Endodermal cell (in vitro differentiated cells): ENCODE results near the gene CHD5. TPM values are rescaled to one million over a fixed set of nuclear protein-coding genes. Genes with fewer than 3 reads are reported as not detected.

Experiments
- DNase-seq: peaks from one replicate; pipeline ENCODE4 v3.0.0-alpha.2; 2017
- H3K27ac ChIP-seq: 2 replicates; pipeline ENCODE4 v1.5.1; 2013; ENCODE audit warnings: mild to moderate bottlenecking, low read depth, low read length, moderate library complexity
- H3K27me3 ChIP-seq: 2 replicates; pipeline ENCODE4 v1.6.1; 2013; ENCODE audit warnings: mild to moderate bottlenecking, low read length, moderate library complexity; ENCODE audit not compliant: insufficient read depth, control insufficient read depth, poor library complexity, severe bottlenecking
- H3K36me3 ChIP-seq: 2 replicates; pipeline ENCODE4 v1.7.0; 2013; ENCODE audit warnings: mild to moderate bottlenecking, low read length, moderate library complexity; ENCODE audit not compliant: control insufficient read depth, insufficient read depth
- H3K4me1 ChIP-seq: one replicate; pipeline ENCODE4 v1.7.0; 2013; ENCODE audit warnings: low read length; ENCODE audit not compliant: control insufficient read depth, insufficient read depth
- H3K4me3 ChIP-seq: 2 replicates; pipeline ENCODE4 v1.5.1; 2013; ENCODE audit warnings: mild to moderate bottlenecking, low read length, moderate library complexity
- H3K9ac ChIP-seq: 2 replicates; pipeline ENCODE4 v1.6.1; 2013; ENCODE audit warnings: mild to moderate bottlenecking, low read length, moderate library complexity; ENCODE audit not compliant: poor library complexity, severe bottlenecking; ENCODE audit errors: extremely low read depth
- H3K9me3 ChIP-seq: 2 replicates; pipeline ENCODE4 v1.6.1; 2013; ENCODE audit warnings: mild to moderate bottlenecking, low read length, moderate library complexity; ENCODE audit not compliant: control insufficient read depth
- H3K27ac Mint-ChIP-seq: 2 replicates; pipeline ENCODE4 v1.8.0; 2020; ENCODE audit warnings: mixed read lengths
- H3K27me3 Mint-ChIP-seq: 2 replicates; pipeline ENCODE4 v1.8.0; 2021; ENCODE audit warnings: mild to moderate bottlenecking, mixed read lengths; ENCODE audit not compliant: insufficient read depth
- H3K36me3 Mint-ChIP-seq: 2 replicates; pipeline ENCODE4 v1.8.0; 2020; ENCODE audit warnings: low read depth, mixed read lengths
- H3K4me1 Mint-ChIP-seq: 2 replicates; pipeline ENCODE4 v1.8.0; 2020; ENCODE audit warnings: mixed read lengths
- H3K4me3 Mint-ChIP-seq: 2 replicates; pipeline ENCODE4 v1.8.0; 2020; ENCODE audit warnings: mild to moderate bottlenecking, moderate library complexity, mixed read lengths
- H3K9me3 Mint-ChIP-seq: 2 replicates; pipeline ENCODE4 v1.8.0; 2020; ENCODE audit warnings: mild to moderate bottlenecking, mixed read lengths
- WGBS, 2 experiments: methylation state at CpG; one replicate each; pipeline versions ENCODE4 v1.1.5 to v1.1.7; 2013; ENCODE audit warnings: missing lambda C conversion rate in 2 of 2, mixed read lengths in 1 of 2; ENCODE audit not compliant: insufficient coverage in 1 of 2, insufficient read length in 1 of 2; 5-methylcytosine and 5-hydroxymethylcytosine counted together
- total RNA-seq, 2 donors: library from RNA; stranded (reverse); fragmentation: NEBNext Ultra II Directional in 1 of 2; extraction: Animal tissue kit (Norgen Biotek cat#: 25700) in 1 of 2; gene quantifications; 2 replicates in 1 of 2; 3 replicates in 1 of 2; pipeline ENCODE4 v1.2.1, GENCODE V29; 2021
- TF ChIP-seq, protein P1 (sequence below): fragments of 200-600 bp; sonication (generic); conservative IDR thresholded peaks from 2 replicates; pipeline ENCODE4 v1.5.0; 2021; ENCODE audit warnings: antibody characterized with exemption, mild to moderate bottlenecking

Gene CHD5
- total RNA-seq, 2 donors from 2014 or later = 0.40 to 0.69 TPM

DNA sequence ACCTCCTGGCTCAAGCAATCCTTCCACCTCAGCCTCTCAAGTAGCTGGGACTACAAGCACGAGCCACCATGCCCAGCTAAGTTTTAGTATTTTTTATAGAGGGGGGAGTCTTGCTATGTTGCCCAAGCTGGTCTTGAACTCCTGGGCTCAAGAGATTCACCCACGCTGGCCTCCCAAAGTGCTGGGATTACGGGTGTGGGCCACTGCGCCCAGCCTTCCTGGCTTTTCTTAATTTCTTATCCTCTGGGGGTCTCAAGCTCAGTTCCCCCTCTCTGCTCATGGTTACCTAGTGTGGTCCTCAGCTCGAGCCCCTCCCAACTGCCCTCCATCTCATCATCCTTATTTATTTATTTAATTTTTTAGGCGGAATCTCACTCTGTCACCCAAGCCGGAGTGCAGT lies 22.1 kb upstream of the CHD5 start:
- Histone ChIP-seq H3K27me3 (peaks cover 19% of the 10 kb centered on the region), H3K36me3 (peaks cover 5% of the 10 kb centered on the region), H3K4me1 (no peaks in the 10 kb centered on the region), H3K9me3 (no peaks in the 10 kb centered on the region), H3K4me3 (no peak overlapping the region), H3K9ac (no peak overlapping the region), H3K27ac (no peak overlapping the region)
- Mint-ChIP-seq H3K36me3 (peaks cover 7% of the 10 kb centered on the region), H3K4me1 (peaks cover 25% of the 10 kb centered on the region), H3K27ac (no peak overlapping the region), H3K27me3 (peaks cover 18% of the 10 kb centered on the region), H3K9me3 (no peaks in the 10 kb centered on the region), H3K4me3 (no peak overlapping the region)
- WGBS, 2 experiments = 96 to 97% methylated on average over 6 to 7 of the region's 7 CpGs
- DNase-seq = no peak
- TF ChIP-seq, protein P1, sequence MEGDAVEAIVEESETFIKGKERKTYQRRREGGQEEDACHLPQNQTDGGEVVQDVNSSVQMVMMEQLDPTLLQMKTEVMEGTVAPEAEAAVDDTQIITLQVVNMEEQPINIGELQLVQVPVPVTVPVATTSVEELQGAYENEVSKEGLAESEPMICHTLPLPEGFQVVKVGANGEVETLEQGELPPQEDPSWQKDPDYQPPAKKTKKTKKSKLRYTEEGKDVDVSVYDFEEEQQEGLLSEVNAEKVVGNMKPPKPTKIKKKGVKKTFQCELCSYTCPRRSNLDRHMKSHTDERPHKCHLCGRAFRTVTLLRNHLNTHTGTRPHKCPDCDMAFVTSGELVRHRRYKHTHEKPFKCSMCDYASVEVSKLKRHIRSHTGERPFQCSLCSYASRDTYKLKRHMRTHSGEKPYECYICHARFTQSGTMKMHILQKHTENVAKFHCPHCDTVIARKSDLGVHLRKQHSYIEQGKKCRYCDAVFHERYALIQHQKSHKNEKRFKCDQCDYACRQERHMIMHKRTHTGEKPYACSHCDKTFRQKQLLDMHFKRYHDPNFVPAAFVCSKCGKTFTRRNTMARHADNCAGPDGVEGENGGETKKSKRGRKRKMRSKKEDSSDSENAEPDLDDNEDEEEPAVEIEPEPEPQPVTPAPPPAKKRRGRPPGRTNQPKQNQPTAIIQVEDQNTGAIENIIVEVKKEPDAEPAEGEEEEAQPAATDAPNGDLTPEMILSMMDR = no peak

DNA sequence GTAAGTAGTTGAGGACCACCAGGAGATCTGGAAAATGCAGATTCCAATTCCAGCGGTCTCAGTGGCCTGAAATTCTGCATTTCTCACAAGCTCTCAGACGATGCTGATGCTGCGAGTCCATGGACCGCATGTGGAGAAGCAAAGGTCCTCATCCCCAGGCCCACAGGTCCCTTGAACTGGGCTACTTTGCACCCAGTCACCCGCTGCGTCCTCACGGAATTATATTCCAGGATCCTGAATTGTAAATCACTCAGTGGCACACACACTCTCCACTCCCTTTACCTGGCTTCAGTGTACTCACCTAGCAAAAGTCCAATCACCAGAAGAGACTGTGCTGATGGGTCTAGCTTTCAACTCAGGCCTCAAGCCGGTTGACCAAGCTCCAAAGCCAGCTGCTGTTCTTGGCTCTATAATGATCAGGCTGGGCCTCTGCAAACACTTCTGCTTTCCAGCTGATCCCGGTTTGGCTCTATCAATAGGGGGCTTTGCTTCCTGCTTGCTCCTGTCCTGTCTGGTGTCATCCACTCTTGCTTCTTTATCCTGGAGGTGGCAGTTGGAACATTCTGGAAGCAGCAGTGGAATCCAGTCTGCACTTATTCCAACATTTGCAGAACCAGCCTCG lies 20.2 kb upstream of the CHD5 start:
- Histone ChIP-seq H3K36me3 (peaks cover 25% of the 10 kb centered on the region), H3K4me3 (peak overlapping the region; percentile 93), H3K9me3 (no peaks in the 10 kb centered on the region), H3K27me3 (no peaks in the 10 kb centered on the region), H3K4me1 (no peaks in the 10 kb centered on the region), H3K9ac (peak overlapping the region; percentile 92), H3K27ac (peak overlapping the region; percentile 50)
- Mint-ChIP-seq H3K27ac (peak overlapping the region; percentile 98), H3K36me3 (peaks cover 23% of the 10 kb centered on the region), H3K9me3 (no peaks in the 10 kb centered on the region), H3K4me3 (peak overlapping the region; percentile 74), H3K4me1 (peaks cover 25% of the 10 kb centered on the region), H3K27me3 (peaks cover 4% of the 10 kb centered on the region)
- TF ChIP-seq, protein P1 = no peak
- no peak for DNase-seq
- 56 to 61% methylated on average over 10 of the region's 10 CpGs for WGBS, 2 experiments

DNA sequence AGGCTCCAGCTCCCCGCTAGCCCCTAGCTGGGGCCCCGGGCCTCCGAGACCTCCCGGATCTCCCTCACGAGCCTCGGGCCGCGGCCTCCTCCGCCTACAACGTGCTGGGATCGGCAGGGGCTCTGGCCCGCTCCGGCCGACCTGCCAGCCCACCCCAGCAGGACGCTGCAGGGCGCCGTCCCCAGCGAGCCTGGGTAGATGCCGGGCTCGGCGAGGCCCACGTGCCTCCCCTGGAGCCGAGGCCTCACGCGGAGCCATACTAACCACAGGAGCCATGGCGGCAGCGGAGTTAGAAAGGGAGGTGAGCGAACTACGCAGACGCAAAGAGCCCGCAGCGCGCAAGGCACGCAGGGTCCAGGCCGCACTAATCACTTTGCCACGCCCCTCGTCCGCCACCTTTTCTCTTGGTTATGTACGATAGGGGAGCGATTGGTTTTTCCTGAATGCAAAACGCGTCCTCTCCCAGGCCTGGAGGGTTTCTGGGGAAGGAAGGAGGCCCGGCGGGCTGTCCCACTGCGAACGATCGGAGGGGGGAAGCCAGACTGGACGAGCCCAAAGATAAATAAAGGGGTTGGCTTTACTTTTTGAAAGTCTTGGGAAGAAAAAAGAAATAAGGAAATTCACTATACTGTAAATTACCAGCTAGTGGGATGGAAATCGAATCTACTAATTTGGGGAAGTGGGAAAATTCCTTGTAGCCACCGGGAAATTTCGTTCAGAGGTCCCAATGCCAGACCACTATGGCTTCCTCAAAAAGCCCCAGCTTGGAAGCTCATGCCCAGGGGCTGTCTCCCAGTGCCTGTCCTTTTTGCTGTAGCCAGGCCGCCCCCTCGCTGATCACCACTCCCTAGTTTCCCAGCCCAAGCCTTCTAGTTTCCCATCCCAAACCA lies 19.4 kb upstream of the CHD5 start, which contains the start of gene RPL22:
RPL22 (minus strand) TSS at position 298 of the 890 bp plus-strand sequence; CDS start at position 276, 22 bp downstream.
- Histone ChIP-seq H3K4me1 (no peaks in the 10 kb centered on the region), H3K9ac (peak within 1 kb of the TSS; percentile 92), H3K4me3 (peak within 1 kb of the TSS; percentile 93), H3K9me3 (no peaks in the 10 kb centered on the region), H3K36me3 (peaks cover 30% of the 10 kb centered on the region), H3K27ac (peak within 1 kb of the TSS; percentile 56), H3K27me3 (no peaks in the 10 kb centered on the region)
- H3K4me3 Mint-ChIP-seq = peak within 1 kb of the TSS; percentile 74
- 0 to 2% methylated on average over 22 to 53 of the region's 53 CpGs for WGBS, 2 experiments
- peaks cover 23% of the 10 kb centered on the region for H3K4me1 Mint-ChIP-seq
- peak; percentile 99 for DNase-seq
- peaks cover 27% of the 10 kb centered on the region for H3K36me3 Mint-ChIP-seq
- TF ChIP-seq, protein P1 = no peak
- H3K27ac Mint-ChIP-seq = peak within 1 kb of the TSS; percentile 98
- H3K9me3 Mint-ChIP-seq = no peaks in the 10 kb centered on the region
- peaks cover 1% of the 10 kb centered on the region for H3K27me3 Mint-ChIP-seq
